ENCODE data around the gene AOC1. TPM values are rescaled to one million over a fixed set of nuclear protein-coding genes. Genes with fewer than 3 reads are reported as not detected.
"Not testable (repeated sequence)": the region's sequence is repeated elsewhere in the genome, so short reads cannot be mapped to it uniquely, and the experiment has no call there.

Gene AOC1
- total and polyA plus RNA-seq, 3 experiments from 2014 or later = not detected

- Mint-ChIP-seq H3K36me3 (peaks cover 0 to 1% (median 0%) of the 10 kb centered on the region in 3 donors), H3K27ac (peak overlapping the region in 3 of 8 donors; percentile 34 to 71 (median 51)), H3K27me3 (peaks cover 6 to 13% of the 10 kb centered on the region in 2 donors), H3K4me1 (peaks cover 9 to 18% (median 12%) of the 10 kb centered on the region in 3 donors), H3K9me3 (peaks cover 0 to 1% (median 0%) of the 10 kb centered on the region in 5 donors), H3K4me3 (peak overlapping the region in 6 of 7 donors; percentile 27 to 76 (median 58))
- H3K4me3 ChIP-seq (ENCODE audit: low read length) = no peak overlapping the region
- H3K27me3 ChIP-seq (ENCODE audit: insufficient read depth, low read length, poor library complexity, severe bottlenecking) = no peaks in the 10 kb centered on the region
- ChIA-PET POLR2A (no interaction called here), CTCF (interaction anchor here (0.8 to 2.3 kb wide), 5 partner anchors 9 to 76 kb away, joined by 3 to 25 read pairs (median 5); no protein-coding TSS in a partner anchor)
- H3K9me3 ChIP-seq (ENCODE audit: low read length) = no peaks in the 10 kb centered on the region
- no peak overlapping the region for H3K27ac ChIP-seq (ENCODE audit: low read depth, low read length)
- H3K4me1 ChIP-seq (ENCODE audit: insufficient read depth, low read length) = peaks cover 10% of the 10 kb centered on the region
- peak; percentile 22 to 66 (median 51) for DNase-seq
- no peaks in the 10 kb centered on the region for H3K36me3 ChIP-seq (ENCODE audit: insufficient read depth, low read length)
Observed at GRCh38 chr7:150909200-150909995, 57.1 kb downstream of the AOC1 start.

DNA sequence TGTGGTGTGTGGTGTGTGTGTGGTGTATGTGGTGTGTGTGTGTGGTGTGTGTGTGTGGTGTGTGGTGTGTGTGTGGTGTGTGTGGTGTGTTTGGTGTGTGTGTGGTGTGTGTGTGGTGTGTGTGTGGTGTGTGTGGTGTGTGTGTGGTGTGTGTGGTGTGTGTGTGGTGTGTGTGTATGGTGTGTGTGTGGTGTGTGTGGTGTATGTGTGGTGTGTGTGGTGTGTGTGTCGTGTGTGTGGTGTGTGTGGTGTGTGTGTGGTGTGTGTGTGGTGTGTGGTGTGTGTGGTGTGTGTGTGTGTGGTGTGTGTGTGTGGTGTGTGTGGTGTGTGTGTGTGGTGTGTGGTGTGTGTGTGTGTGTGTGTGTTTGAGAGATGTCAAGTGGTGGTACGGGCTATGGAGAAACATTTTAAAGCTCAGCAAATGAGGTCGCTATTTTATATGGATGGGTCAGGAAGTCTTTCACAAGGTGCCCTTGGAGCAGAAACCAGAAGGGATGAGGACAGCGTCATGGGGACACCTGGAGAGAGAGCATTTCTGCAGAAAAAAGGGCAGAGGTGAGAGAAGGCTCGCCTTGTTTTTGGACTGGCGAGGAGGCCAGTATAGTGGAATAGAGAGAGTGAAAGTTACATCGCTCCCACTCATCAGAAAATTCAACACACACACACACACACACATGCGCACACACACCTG lies 58.1 kb downstream of the AOC1 start:
- H3K4me3 ChIP-seq (ENCODE audit: low read length); DNase-seq; POLR2A ChIA-PET; H3K9me3 Mint-ChIP-seq; H3K27ac ChIP-seq (ENCODE audit: low read depth, low read length); H3K36me3 ChIP-seq (ENCODE audit: insufficient read depth, low read length); H3K9me3 ChIP-seq (ENCODE audit: low read length); H3K36me3 Mint-ChIP-seq; H3K4me3 Mint-ChIP-seq; H3K27ac Mint-ChIP-seq; H3K27me3 ChIP-seq (ENCODE audit: insufficient read depth, low read length, poor library complexity, severe bottlenecking); H3K4me1 ChIP-seq (ENCODE audit: insufficient read depth, low read length): not testable (repeated sequence)
- peaks cover under 1 to 13% of the 10 kb centered on the region in 2 donors for H3K27me3 Mint-ChIP-seq
- peaks cover 9 to 18% (median 12%) of the 10 kb centered on the region in 3 donors for H3K4me1 Mint-ChIP-seq
- CTCF ChIA-PET = interaction anchor here (1.9 kb wide), 1 partner anchor 10 kb away, joined by 5 read pairs; no protein-coding TSS in a partner anchor

DNA sequence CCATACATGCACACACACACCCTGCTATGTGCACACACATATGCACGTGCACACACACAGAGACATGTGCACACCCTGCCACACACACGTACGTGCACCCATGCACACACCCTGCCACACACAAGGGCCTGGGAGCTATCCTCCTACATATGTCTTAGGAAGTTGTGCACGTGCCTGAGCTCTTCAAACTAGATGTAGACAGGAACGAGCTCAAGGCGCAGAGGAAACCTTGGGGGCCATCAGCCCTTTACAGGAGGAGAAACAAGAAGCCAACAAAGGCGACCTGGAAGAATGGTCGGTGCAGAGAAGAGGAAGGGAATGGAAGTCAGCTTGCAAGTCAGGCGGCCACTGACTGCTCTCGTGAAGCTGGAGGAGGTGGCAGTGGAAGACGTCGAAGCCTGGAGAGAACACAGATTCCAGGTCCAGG lies 58.7 kb downstream of the AOC1 start:
- Mint-ChIP-seq H3K27me3 (peaks cover 6 to 8% of the 10 kb centered on the region in 2 donors), H3K4me1 (peaks cover 9 to 18% (median 12%) of the 10 kb centered on the region in 3 donors)
- POLR2A ChIA-PET = no interaction called here

More for the DNA sequence above, 58.7 kb downstream of the AOC1 start:
- H3K36me3 ChIP-seq (ENCODE audit: insufficient read depth, low read length) = no peaks in the 10 kb centered on the region
- no peaks in the 10 kb centered on the region for H3K9me3 ChIP-seq (ENCODE audit: low read length)
- CTCF ChIA-PET = interaction anchor here (1.9 kb wide), 1 partner anchor 9 kb away, joined by 5 read pairs; no protein-coding TSS in a partner anchor
- H3K4me3 ChIP-seq (ENCODE audit: low read length) = no peak overlapping the region
- H3K9me3 Mint-ChIP-seq = peaks cover 0 to 1% (median 0%) of the 10 kb centered on the region in 5 donors
- peaks cover 0 to 1% (median 0%) of the 10 kb centered on the region in 3 donors for H3K36me3 Mint-ChIP-seq
- peaks cover 10% of the 10 kb centered on the region for H3K4me1 ChIP-seq (ENCODE audit: insufficient read depth, low read length)
- no peaks in the 10 kb centered on the region for H3K27me3 ChIP-seq (ENCODE audit: insufficient read depth, low read length, poor library complexity, severe bottlenecking)
- no peak overlapping the region for H3K27ac ChIP-seq (ENCODE audit: low read depth, low read length)
- no peak overlapping the region for H3K4me3 Mint-ChIP-seq
- H3K27ac Mint-ChIP-seq = peak overlapping the region in 1 of 8 donors; percentile 46
- no peak for DNase-seq

Other genes with a start within 250 kb of the AOC1 start
- 10 to 100 TPM; 44.9 to 45.8 TPM for gene GIMAP6, start 220.1 kb upstream of the AOC1 start, total RNA-seq
- 199 TPM for gene GIMAP6, start 220.1 kb upstream of the AOC1 start, polyA plus RNA-seq
- 10 to 100 TPM; 40.4 to 42.9 TPM for gene GIMAP2, start 166.8 kb upstream of the AOC1 start, total RNA-seq
- 88.0 TPM for gene GIMAP2, start 166.8 kb upstream of the AOC1 start, polyA plus RNA-seq
- gene GIMAP1, start 135.9 kb upstream of the AOC1 start, total RNA-seq = 10 to 100 TPM in 1 of 2 experiments, 1 to 10 TPM in 1; 9.8 to 10.0 TPM
- gene GIMAP1, start 135.9 kb upstream of the AOC1 start, polyA plus RNA-seq = 86.1 TPM
- 10 to 100 TPM; 63.9 to 70.4 TPM for gene GIMAP5, start 115.1 kb upstream of the AOC1 start, total RNA-seq
- 475 TPM for gene GIMAP5, start 115.1 kb upstream of the AOC1 start, polyA plus RNA-seq
- under 1 TPM; 0.20 to 0.27 TPM for gene TMEM176B, start 52.2 kb upstream of the AOC1 start, total RNA-seq
- gene TMEM176B, start 52.2 kb upstream of the AOC1 start, polyA plus RNA-seq = not detected
- gene TMEM176A, start 51.7 kb upstream of the AOC1 start, total RNA-seq = under 1 TPM in 1 of 2 experiments, not detected in 1; 0.26 TPM
- not detected for gene TMEM176A, start 51.7 kb upstream of the AOC1 start, polyA plus RNA-seq
- gene KCNH2, start 125.8 kb downstream of the AOC1 start, total RNA-seq = under 1 TPM; 0.11 to 0.24 TPM
- gene KCNH2, start 125.8 kb downstream of the AOC1 start, polyA plus RNA-seq = 0.63 TPM
- gene NOS3, start 138.5 kb downstream of the AOC1 start, total RNA-seq = 10 to 100 TPM in 1 of 2 experiments, 1 to 10 TPM in 1; 9.9 to 10.6 TPM
- 5.2 TPM for gene NOS3, start 138.5 kb downstream of the AOC1 start, polyA plus RNA-seq
- 1 to 10 TPM; 3.8 to 4.2 TPM for gene ATG9B, start 172.0 kb downstream of the AOC1 start, total RNA-seq
- 15.4 TPM for gene ATG9B, start 172.0 kb downstream of the AOC1 start, polyA plus RNA-seq
- gene ABCB8, start 175.9 kb downstream of the AOC1 start, total RNA-seq = 10 to 100 TPM; 49.2 to 52.3 TPM
- gene ABCB8, start 175.9 kb downstream of the AOC1 start, polyA plus RNA-seq = 18.4 TPM
- 1 to 10 TPM; 2.6 to 3.6 TPM for gene ASIC3, start 196.0 kb downstream of the AOC1 start, total RNA-seq
- not detected for gene ASIC3, start 196.0 kb downstream of the AOC1 start, polyA plus RNA-seq
- 10 to 100 TPM; 20.5 to 23.2 TPM for gene CDK5, start 205.4 kb downstream of the AOC1 start, total RNA-seq
- 14.3 TPM for gene CDK5, start 205.4 kb downstream of the AOC1 start, polyA plus RNA-seq
- gene SLC4A2, start 207.1 kb downstream of the AOC1 start, total RNA-seq = 100 to 1,000 TPM; 119 to 121 TPM
- 25.5 TPM for gene SLC4A2, start 207.1 kb downstream of the AOC1 start, polyA plus RNA-seq
- gene FASTK, start 228.3 kb downstream of the AOC1 start, total RNA-seq = 10 to 100 TPM; 83.1 to 88.8 TPM
- gene FASTK, start 228.3 kb downstream of the AOC1 start, polyA plus RNA-seq = 52.0 TPM
- 10 to 100 TPM; 81.7 to 83.5 TPM for gene TMUB1, start 231.0 kb downstream of the AOC1 start, total RNA-seq
- gene TMUB1, start 231.0 kb downstream of the AOC1 start, polyA plus RNA-seq = 69.7 TPM
- gene AGAP3, start 234.0 kb downstream of the AOC1 start, total RNA-seq = 10 to 100 TPM; 39.9 to 40.7 TPM
- gene AGAP3, start 234.0 kb downstream of the AOC1 start, polyA plus RNA-seq = 8.0 TPM

All from CD8-positive, alpha-beta memory T cell (primary cell).